Measurements from ENCODE around the gene WDR76. TPM values are rescaled to one million over a fixed set of nuclear protein-coding genes. Genes with fewer than 3 reads are reported as not detected.
A peak's percentile ranks its signal among the peaks of the same experiment; 100 is the strongest.

The WDR76 gene
- total RNA-seq, 1 experiment from 2014 or later = 30.7 TPM

GRCh38 chr15:43913941-43914340 is 87.1 kb downstream of the WDR76 start:
- DNase-seq (ENCODE audit: low read depth) = peak; percentile 19

GRCh38 chr15:43915631-43916325 is 89.0 kb downstream of the WDR76 start:
- DNase-seq (ENCODE audit: low read depth) = no peak

GRCh38 chr15:43916326-43916660 is 89.5 kb downstream of the WDR76 start:
- DNase-seq (ENCODE audit: low read depth) = no peak

Other genes starting within 250 kb of the WDR76 start
- 6.5 and 10.6 TPM in 2 replicates for gene PPIP5K1, start 236.8 kb upstream of the WDR76 start, total RNA-seq (2014; rRNA removed; shearing (Covaris generic))
- 3.4 and 6.5 TPM in 2 replicates for gene CKMT1B, start 233.0 kb upstream of the WDR76 start, total RNA-seq (2014; rRNA removed; shearing (Covaris generic))
- gene STRC, start 208.2 kb upstream of the WDR76 start, total RNA-seq (2014; rRNA removed; shearing (Covaris generic)) = not detected in 2 replicates
- 2.3 and 3.8 TPM in 2 replicates for gene CATSPER2, start 178.2 kb upstream of the WDR76 start, total RNA-seq (2014; rRNA removed; shearing (Covaris generic))
- 2.2 TPM in 1 of 2 replicates, not detected in the other for gene CKMT1A, start 133.1 kb upstream of the WDR76 start, total RNA-seq (2014; rRNA removed; shearing (Covaris generic))
- gene PDIA3, start 80.6 kb upstream of the WDR76 start, total RNA-seq (2014; rRNA removed; shearing (Covaris generic)) = 104 and 115 TPM in 2 replicates
- 1.2 TPM in 1 of 2 replicates, not detected in the other for gene ELL3, start 50.0 kb upstream of the WDR76 start, total RNA-seq (2014; rRNA removed; shearing (Covaris generic))
- 644 and 700 TPM in 2 replicates for gene SERF2, start 34.7 kb upstream of the WDR76 start, total RNA-seq (2014; rRNA removed; shearing (Covaris generic))
- 0.11 TPM in 1 of 2 replicates, not detected in the other for gene SERINC4, start 26.8 kb upstream of the WDR76 start, total RNA-seq (2014; rRNA removed; shearing (Covaris generic))
- 14.5 and 26.3 TPM in 2 replicates for gene HYPK, start 26.4 kb upstream of the WDR76 start, total RNA-seq (2014; rRNA removed; shearing (Covaris generic))
- 37.6 and 43.4 TPM in 2 replicates for gene MFAP1, start 2.3 kb upstream of the WDR76 start, total RNA-seq (2014; rRNA removed; shearing (Covaris generic))